ENCODE measurements around the gene CACNA1C.

Gene CACNA1C

DNA sequence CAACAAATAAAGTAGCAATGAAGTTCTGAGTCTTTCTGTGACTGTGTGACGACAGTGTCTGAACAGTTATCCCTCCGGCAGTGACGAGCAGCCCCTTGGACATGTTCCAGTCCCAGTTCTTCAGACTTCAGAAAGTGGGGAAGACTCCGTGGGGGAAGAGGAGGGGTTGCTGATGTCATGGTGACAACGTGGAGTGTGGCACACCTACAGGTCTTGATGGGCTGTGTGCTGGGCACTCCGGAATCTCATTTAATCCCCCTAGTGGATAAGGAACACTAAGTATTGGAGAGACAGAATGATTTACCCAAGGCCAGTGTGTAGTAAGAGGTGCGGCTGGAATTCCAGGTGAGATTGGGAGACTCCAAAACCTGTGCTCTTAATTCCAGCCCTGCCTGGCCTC lies 280.2 kb downstream of the CACNA1C start:
- TF ChIP-seq, protein P1, sequence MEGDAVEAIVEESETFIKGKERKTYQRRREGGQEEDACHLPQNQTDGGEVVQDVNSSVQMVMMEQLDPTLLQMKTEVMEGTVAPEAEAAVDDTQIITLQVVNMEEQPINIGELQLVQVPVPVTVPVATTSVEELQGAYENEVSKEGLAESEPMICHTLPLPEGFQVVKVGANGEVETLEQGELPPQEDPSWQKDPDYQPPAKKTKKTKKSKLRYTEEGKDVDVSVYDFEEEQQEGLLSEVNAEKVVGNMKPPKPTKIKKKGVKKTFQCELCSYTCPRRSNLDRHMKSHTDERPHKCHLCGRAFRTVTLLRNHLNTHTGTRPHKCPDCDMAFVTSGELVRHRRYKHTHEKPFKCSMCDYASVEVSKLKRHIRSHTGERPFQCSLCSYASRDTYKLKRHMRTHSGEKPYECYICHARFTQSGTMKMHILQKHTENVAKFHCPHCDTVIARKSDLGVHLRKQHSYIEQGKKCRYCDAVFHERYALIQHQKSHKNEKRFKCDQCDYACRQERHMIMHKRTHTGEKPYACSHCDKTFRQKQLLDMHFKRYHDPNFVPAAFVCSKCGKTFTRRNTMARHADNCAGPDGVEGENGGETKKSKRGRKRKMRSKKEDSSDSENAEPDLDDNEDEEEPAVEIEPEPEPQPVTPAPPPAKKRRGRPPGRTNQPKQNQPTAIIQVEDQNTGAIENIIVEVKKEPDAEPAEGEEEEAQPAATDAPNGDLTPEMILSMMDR (IDR thresholded peaks at IDR 0.05; ENCODE audit: low read depth, low read length): no peak
- Histone ChIP-seq H3K27me3 (ENCODE audit: insufficient read depth, low read depth, severe bottlenecking) (no peaks in the 10 kb centered on the region), H3K4me3 (ENCODE audit: low read depth, low read length) (no peak overlapping the region), H3K9me3 (ENCODE audit: severe bottlenecking) (no peaks in the 10 kb centered on the region), H3K36me3 (no peaks in the 10 kb centered on the region), H3K27ac (no peak overlapping the region)
- DNase-seq: no peak

DNA sequence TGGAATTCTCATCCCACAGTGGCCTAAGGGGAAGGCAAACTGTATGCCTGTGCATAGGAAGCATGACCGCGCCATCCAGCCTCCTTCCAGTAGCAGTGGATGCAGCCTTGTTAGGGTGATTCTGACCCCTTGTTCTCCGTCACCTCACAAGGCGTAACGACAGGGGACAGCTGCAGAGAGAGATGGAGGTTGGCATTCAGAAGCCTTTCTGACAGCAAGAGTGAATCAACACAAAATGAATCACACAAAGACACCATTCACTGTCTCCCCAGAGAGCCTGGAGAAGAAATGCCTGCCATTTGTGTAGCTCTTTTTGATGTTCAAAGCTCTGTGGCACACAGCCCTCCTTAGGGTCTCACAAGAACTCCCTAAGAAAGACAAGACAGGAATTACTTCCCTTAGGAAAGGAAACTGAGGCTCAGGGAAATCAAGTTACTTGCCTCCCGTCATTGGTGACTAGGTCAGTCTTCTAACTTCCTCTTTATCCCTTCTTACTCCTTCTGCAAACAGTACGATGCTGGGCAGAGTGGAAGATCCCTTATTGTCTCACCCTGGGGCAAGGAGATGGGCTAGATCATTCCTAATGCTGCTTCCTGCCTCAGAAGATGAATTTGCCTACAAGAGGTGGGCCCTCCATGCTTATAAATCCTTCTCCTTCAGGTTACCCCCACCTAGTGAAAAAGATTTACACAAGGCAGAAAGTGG lies 280.9 kb downstream of the CACNA1C start:
- H3K27me3 ChIP-seq (ENCODE audit: insufficient read depth, low read depth, severe bottlenecking): no peaks in the 10 kb centered on the region
- no peak for DNase-seq
- TF ChIP-seq, protein P1 (IDR thresholded peaks at IDR 0.05; ENCODE audit: low read depth, low read length): no peak
- no peak overlapping the region for H3K4me3 ChIP-seq (ENCODE audit: low read depth, low read length)
- no peaks in the 10 kb centered on the region for H3K9me3 ChIP-seq (ENCODE audit: severe bottlenecking)
- H3K36me3 ChIP-seq: no peaks in the 10 kb centered on the region
- no peak overlapping the region for H3K27ac ChIP-seq

DNA sequence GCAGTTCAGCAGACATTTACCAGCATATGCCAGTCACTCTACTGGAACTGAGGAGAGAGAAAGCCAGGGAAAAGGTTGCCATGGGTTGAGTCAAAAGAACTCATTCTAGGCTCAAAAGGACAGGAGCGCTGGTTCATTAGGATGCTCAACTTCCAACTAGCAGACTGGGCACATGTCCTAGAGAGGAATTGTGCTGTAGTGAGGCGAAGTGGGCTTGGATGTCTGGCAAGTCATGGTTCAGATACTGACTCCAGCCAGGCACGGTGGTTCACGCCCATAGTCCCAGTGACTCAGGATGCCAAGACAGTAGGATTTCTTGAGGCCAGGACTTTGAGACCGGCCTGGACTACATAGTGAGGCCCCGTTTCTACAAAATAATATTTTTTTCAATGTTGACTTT lies 281.5 kb downstream of the CACNA1C start:
- H3K27ac ChIP-seq: no peak overlapping the region
- H3K4me3 ChIP-seq (ENCODE audit: low read depth, low read length): no peak overlapping the region
- H3K9me3 ChIP-seq (ENCODE audit: severe bottlenecking): no peaks in the 10 kb centered on the region
- DNase-seq: no peak
- no peaks in the 10 kb centered on the region for H3K27me3 ChIP-seq (ENCODE audit: insufficient read depth, low read depth, severe bottlenecking)
- no peaks in the 10 kb centered on the region for H3K36me3 ChIP-seq
- TF ChIP-seq, protein P1 (IDR thresholded peaks at IDR 0.05; ENCODE audit: low read depth, low read length): no peak

DNA sequence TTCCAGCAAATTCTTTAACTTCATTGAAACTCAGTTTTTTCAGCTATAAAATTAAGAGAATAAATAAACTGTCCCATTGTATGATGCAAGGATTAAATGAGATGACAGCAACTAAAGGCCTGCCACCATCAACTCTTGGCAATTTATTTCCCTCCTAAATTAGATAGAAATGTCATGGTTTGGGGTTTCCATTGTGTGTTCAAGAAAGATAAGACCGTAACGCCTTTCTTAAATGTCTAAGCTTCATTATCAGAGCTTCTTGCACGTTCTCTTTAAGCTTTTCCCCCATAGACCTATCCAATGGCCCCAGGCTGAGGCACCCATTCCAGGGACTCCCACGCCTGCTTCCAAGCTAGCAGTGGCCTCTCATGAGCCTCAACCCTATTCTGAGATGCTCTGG lies 281.9 kb downstream of the CACNA1C start:
- Histone ChIP-seq H3K4me3 (ENCODE audit: low read depth, low read length) (no peak overlapping the region), H3K27ac (no peak overlapping the region), H3K9me3 (ENCODE audit: severe bottlenecking) (no peaks in the 10 kb centered on the region), H3K36me3 (no peaks in the 10 kb centered on the region), H3K27me3 (ENCODE audit: insufficient read depth, low read depth, severe bottlenecking) (no peaks in the 10 kb centered on the region)
- TF ChIP-seq, protein P1 (IDR thresholded peaks at IDR 0.05; ENCODE audit: low read depth, low read length): no peak
- DNase-seq: no peak

DNA sequence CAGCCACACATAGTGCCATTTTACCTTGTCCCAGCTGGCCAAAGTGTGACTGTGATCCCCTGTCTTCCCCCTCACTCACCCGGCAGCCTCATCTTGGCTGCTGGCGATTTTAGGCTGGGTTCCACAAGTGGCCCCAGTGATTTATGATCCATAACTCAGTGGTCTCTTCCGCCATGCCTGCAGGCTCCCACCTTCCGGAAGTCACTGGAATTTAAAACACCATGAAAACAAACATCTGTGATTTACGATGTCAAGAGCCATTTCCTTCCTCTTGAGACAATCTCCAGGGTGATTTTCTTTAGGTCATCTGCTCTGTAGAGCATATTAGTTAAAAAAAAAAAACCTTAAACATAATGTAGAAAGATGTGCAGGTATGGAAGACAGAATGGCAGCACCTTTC lies 282.3 kb downstream of the CACNA1C start:
- TF ChIP-seq, protein P1 (IDR thresholded peaks at IDR 0.05; ENCODE audit: low read depth, low read length): no peak
- no peaks in the 10 kb centered on the region for H3K36me3 ChIP-seq
- H3K27me3 ChIP-seq (ENCODE audit: insufficient read depth, low read depth, severe bottlenecking): no peaks in the 10 kb centered on the region
- no peaks in the 10 kb centered on the region for H3K9me3 ChIP-seq (ENCODE audit: severe bottlenecking)
- H3K4me3 ChIP-seq (ENCODE audit: low read depth, low read length): no peak overlapping the region
- no peak for DNase-seq
- H3K27ac ChIP-seq: no peak overlapping the region

DNA sequence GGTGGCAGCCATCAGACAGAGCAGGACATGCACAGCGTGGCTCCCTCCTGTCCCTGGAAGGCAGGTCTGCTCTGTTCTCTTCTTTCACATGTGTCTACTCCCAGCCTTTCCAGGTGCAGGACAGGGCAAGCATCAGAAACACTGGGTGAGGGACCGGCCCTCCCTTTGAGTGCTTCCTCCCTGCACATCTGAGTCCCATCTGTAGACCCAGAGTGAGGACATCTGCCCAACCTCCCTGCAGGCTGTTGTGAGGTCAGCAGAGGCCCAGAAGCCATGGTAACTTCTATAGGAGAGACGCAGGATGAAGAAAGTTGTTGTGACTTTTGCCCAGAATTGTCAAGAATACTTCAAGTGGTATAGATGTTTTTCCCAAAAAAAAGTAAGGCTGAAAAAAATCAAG lies 282.7 kb downstream of the CACNA1C start:
- no peak for DNase-seq
- Histone ChIP-seq H3K36me3 (no peaks in the 10 kb centered on the region), H3K9me3 (ENCODE audit: severe bottlenecking) (no peaks in the 10 kb centered on the region), H3K27ac (no peak overlapping the region), H3K27me3 (ENCODE audit: insufficient read depth, low read depth, severe bottlenecking) (no peaks in the 10 kb centered on the region), H3K4me3 (ENCODE audit: low read depth, low read length) (no peak overlapping the region)
- TF ChIP-seq, protein P1 (IDR thresholded peaks at IDR 0.05; ENCODE audit: low read depth, low read length): no peak
